Prostate gland (tissue), 2 donors: ENCODE data around the gene FERMT3.

ENCODE experiments used
- CTCF ChIP-seq, 4 experiments: fragments of 200-600 bp in 2 of 4; fragments of 450-650 bp in 2 of 4; sonication (generic) in 2 of 4; IDR thresholded peaks; 1 replicate in 3 of 4; 2 replicates in 1 of 4; pipeline ENCODE4 v1.5.1; 2016 to 2019; ENCODE audit warnings: antibody characterized with exemption in 4 of 4, mild to moderate bottlenecking in 2 of 4, moderate library complexity in 2 of 4
- POLR2A ChIP-seq: fragments of 450-650 bp; IDR thresholded peaks from one replicate; pipeline ENCODE4 v1.6.1; 2016; ENCODE audit warnings: antibody characterized with exemption, mild to moderate bottlenecking
- POLR2AphosphoS5 ChIP-seq: sonication (generic); formaldehyde crosslinking; IDR thresholded peaks from one replicate; pipeline ENCODE4 v1.6.1; 2017; ENCODE audit warnings: antibody characterized with exemption

DNA sequence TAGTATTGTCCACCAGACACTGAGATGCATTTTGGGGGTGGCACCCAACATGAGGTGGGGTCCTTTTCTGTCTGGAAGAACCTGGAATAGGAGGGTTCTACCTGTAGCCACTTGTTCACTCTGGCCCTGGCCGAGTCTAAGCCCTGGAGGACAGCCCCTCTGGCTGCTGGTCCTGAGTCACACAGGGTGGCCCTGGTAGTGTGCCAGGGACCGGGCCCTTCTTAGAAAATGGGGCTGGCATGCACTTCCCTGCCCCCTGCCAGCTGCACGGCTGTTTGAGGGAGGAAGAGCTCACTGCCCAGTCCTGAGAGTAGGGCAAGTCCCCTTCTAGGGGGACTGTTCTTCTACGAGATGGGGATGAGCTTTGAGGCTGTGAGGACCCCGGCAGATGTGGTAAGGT, 47.0 kb downstream of the FERMT3 start:
- no peak for TF ChIP-seq CTCF (IDR thresholded peaks at IDR 0.05)
- no peak for TF ChIP-seq POLR2A
- TF ChIP-seq POLR2AphosphoS5 = no peak
